ENCODE measurements around the gene BOK. TPM values are rescaled to one million over a fixed set of nuclear protein-coding genes. Genes with fewer than 3 reads are reported as not detected.

Gene BOK
- total and polyA plus RNA-seq, 2 of the 13 experiments (the other 11 are each of a cell fraction or from before 2014, with no cell fraction given) = 35.5 to 39.2 TPM

GRCh38 chr2:241609859-241610793 is 51.6 kb downstream of the BOK start (continued):
- TF ChIP-seq E2F2 (CRISPR knock-in tag; IDR thresholded peaks at IDR 0.05; ENCODE audit: borderline replicate concordance) (0 out of 2 replicates have a peak, but pooled peaks have one; percentile 42), CREBL2 (CRISPR knock-in tag; IDR thresholded peaks at IDR 0.05; ENCODE audit: borderline replicate concordance) (0 out of 2 replicates have a peak, but pooled peaks have one; percentile 62), FLYWCH1 (CRISPR knock-in tag; IDR thresholded peaks at IDR 0.05) (no peak), MBNL3 (CRISPR knock-in tag; conservative IDR thresholded peaks at IDR 0.05) (no peak), TRAFD1 (CRISPR knock-in tag; IDR thresholded peaks at IDR 0.05; ENCODE audit: borderline replicate concordance) (peak; percentile 71; the same call in 1 of the 2 replicates), ZNF44 (CRISPR knock-in tag; IDR thresholded peaks at IDR 0.05) (no peak), ATRX (CRISPR knock-in tag; IDR thresholded peaks at IDR 0.05; ENCODE audit: borderline replicate concordance) (no peak), ETV5 (CRISPR knock-in tag; IDR thresholded peaks at IDR 0.05; ENCODE audit: borderline replicate concordance) (peak; percentile 98), ZNF569 (CRISPR knock-in tag; IDR thresholded peaks at IDR 0.05; ENCODE audit: borderline replicate concordance) (no peak), FIP1L1 (IDR thresholded peaks at IDR 0.05; ENCODE audit: borderline replicate concordance, insufficient read depth, low read depth, low read length) (no peak), TSC22D2 (CRISPR knock-in tag; IDR thresholded peaks at IDR 0.05; ENCODE audit: borderline replicate concordance) (peak; percentile 81; the same call in 1 of the 2 replicates), ZNF460 (CRISPR knock-in tag; IDR thresholded peaks at IDR 0.05; ENCODE audit: borderline replicate concordance) (no peak), ZNF253 (CRISPR knock-in tag; IDR thresholded peaks at IDR 0.05; ENCODE audit: borderline replicate concordance) (no peak; the same call in 1 of the 2 replicates), ZNF780A (CRISPR knock-in tag; IDR thresholded peaks at IDR 0.05) (no peak), ZNF263 (CRISPR knock-in tag; IDR thresholded peaks at IDR 0.05) (peak; percentile 29; the same call in 1 of the 2 replicates), HNRNPUL1 (IDR thresholded peaks at IDR 0.05; ENCODE audit: low read depth, low read length) (no peak), GTF3A (CRISPR knock-in tag; conservative IDR thresholded peaks at IDR 0.05) (no peak), ZNF652 (CRISPR knock-in tag; IDR thresholded peaks at IDR 0.05; ENCODE audit: borderline replicate concordance, low read depth) (no peak), PBX3 (CRISPR knock-in tag; IDR thresholded peaks at IDR 0.05; ENCODE audit: borderline replicate concordance) (no peak), CSRNP2 (CRISPR knock-in tag; conservative IDR thresholded peaks at IDR 0.05; ENCODE audit: low read depth) (no peak), PTBP1 (IDR thresholded peaks at IDR 0.05; ENCODE audit: low read depth, low read length, poor library complexity, severe bottlenecking) (no peak), ZNF138 (CRISPR knock-in tag; IDR thresholded peaks at IDR 0.05; ENCODE audit: low read depth) (peak; percentile 83; the same call in 1 of the 2 replicates)
